HepG2 (cell line): Measurements from ENCODE around the gene LRBA. TPM values are rescaled to one million over a fixed set of nuclear protein-coding genes. Genes with fewer than 3 reads are reported as not detected.

Source experiments
- ATAC-seq: fragments of 200-7000 bp; cut with Tn5 transposase; 3 replicates; pipeline ENCODE4 v1.9.1; 2020; ENCODE audit warnings: mild to moderate bottlenecking, moderate library complexity
- BruUV-seq: library from RNA; stranded (reverse); fragments of 400-500 nt; replicated peaks from 2 replicates; lab custom pipeline; 2021; lab: Mats Ljungman, UMichigan
- CTCF ChIA-PET: fragments of 300-600 bp; formaldehyde crosslinking; extraction: SDS; loops from one replicate; lab custom pipeline; 2021; ENCODE audit warnings: low total read pairs, inconsistent platforms, low intra/inter-chr PET ratio; lab: Yijun Ruan, JAX
- POLR2A ChIA-PET: fragments of 350-600 bp; sonication (Branson Sonifier 250); formaldehyde crosslinking; loops from one replicate; lab custom pipeline; 2020; ENCODE audit warnings: antibody characterized with exemption, inconsistent platforms; lab: Yijun Ruan, JAX
- DNase-seq: peaks from one replicate; pipeline ENCODE4 v3.0.0-alpha.2; 2015; ENCODE audit warnings: low spot score
- FAIRE-seq: peaks from 3 replicates; lab custom pipeline; 2011; peaks lifted over from hg19 to GRCh38; lab: Jason Lieb, UNC
- H2AFZ ChIP-seq: one replicate; pipeline ENCODE4 v1.6.1; 2011; ENCODE audit warnings: low read length, inconsistent platforms
- H3K27ac ChIP-seq: fragments of 300-600 bp; 3 replicates; pipeline ENCODE4 v1.8.0; 2011; ENCODE audit warnings: mixed run types, mild to moderate bottlenecking, mixed read lengths, low read length, inconsistent platforms; ENCODE audit not compliant: insufficient read depth; ENCODE audit errors: extremely low read length
- H3K27me3 ChIP-seq, 2 experiments: fragments of 200-600 bp in 1 of 2; 2 replicates in 1 of 2; 3 replicates in 1 of 2; pipeline versions ENCODE4 v1.6.0 to v1.8.0; 2011; ENCODE audit warnings: low read length in 2 of 2, mild to moderate bottlenecking in 2 of 2, moderate library complexity in 2 of 2, inconsistent platforms in 1 of 2; ENCODE audit not compliant: insufficient read depth in 2 of 2, control insufficient read depth in 1 of 2
- H3K36me3 ChIP-seq, 2 experiments: fragments of 200-600 bp in 1 of 2; replicated peaks in 1 of 2; 2 replicates in 1 of 2; 3 replicates in 1 of 2; pipeline versions ENCODE4 v1.5.1 to v1.8.0; 2011; ENCODE audit warnings: low read length in 2 of 2, inconsistent platforms in 1 of 2; ENCODE audit not compliant: insufficient read depth in 2 of 2, control insufficient read depth in 1 of 2
- H3K4me1 ChIP-seq: 2 replicates; pipeline ENCODE4 v1.5.1; 2012; ENCODE audit warnings: low read length, inconsistent platforms; ENCODE audit not compliant: insufficient read depth
- H3K4me2 ChIP-seq: 2 replicates; pipeline ENCODE4 v1.6.0; 2011; ENCODE audit warnings: low read depth, low read length, inconsistent platforms
- H3K4me3 ChIP-seq, 3 experiments: fragments of 200-600 bp in 1 of 3; sonication (generic), shearing (Covaris generic) in 1 of 3; replicated peaks in 1 of 3; 2 replicates each; pipeline ENCODE4 v1.5.1; 2011 to 2016; ENCODE audit warnings: low read length in 3 of 3, inconsistent platforms in 2 of 3, low read depth in 2 of 3, mild to moderate bottlenecking in 2 of 3, control low read depth in 1 of 3, mixed read lengths in 1 of 3; ENCODE audit not compliant: insufficient read depth in 1 of 3
- H3K79me2 ChIP-seq: one replicate; pipeline ENCODE4 v1.6.1; 2011; ENCODE audit warnings: low read length, inconsistent platforms; ENCODE audit not compliant: insufficient read depth
- H3K9ac ChIP-seq: 2 replicates; pipeline ENCODE4 v1.6.0; 2011; ENCODE audit warnings: mild to moderate bottlenecking, low read depth, low read length, inconsistent platforms; ENCODE audit not compliant: insufficient read depth
- H3K9me3 ChIP-seq: 2 replicates; pipeline ENCODE4 v1.5.1; 2012; ENCODE audit warnings: mild to moderate bottlenecking, low read length
- H4K20me1 ChIP-seq: 2 replicates; pipeline ENCODE4 v1.6.0; 2011; ENCODE audit warnings: inconsistent platforms, mild to moderate bottlenecking, low read length, moderate library complexity; ENCODE audit not compliant: insufficient read depth
- ETV5 ChIP-seq: IDR thresholded peaks from 2 replicates; pipeline ENCODE4 v1.6.1; 2018; ENCODE audit warnings: missing biosample characterization, missing genetic modification reagents, inconsistent platforms, borderline replicate concordance
- KMT2A ChIP-seq: sonication (generic); formaldehyde crosslinking; IDR thresholded peaks from 2 replicates; pipeline ENCODE4 v1.4.0; 2020; ENCODE audit warnings: missing genetic modification reagents
- NBN ChIP-seq: fragments of 450-650 bp; conservative IDR thresholded peaks from 2 replicates; pipeline ENCODE4 v1.6.1; 2017
- NR2F2 ChIP-seq: IDR thresholded peaks from 2 replicates; pipeline ENCODE4 v1.6.1; 2012; ENCODE audit warnings: low read depth, inconsistent platforms, borderline replicate concordance
- PRDM4 ChIP-seq: sonication (generic); formaldehyde crosslinking; IDR thresholded peaks from 2 replicates; pipeline ENCODE4 v1.9.0; 2021; ENCODE audit warnings: missing genetic modification reagents, borderline replicate concordance
- TGIF2 ChIP-seq: IDR thresholded peaks from 2 replicates; pipeline ENCODE4 v1.6.1; 2016; ENCODE audit warnings: control low read depth, missing compliant biosample characterization
- whole genome bisulfite sequencing: methylation state at CpG from one replicate; pipeline ENCODE4 v1.1.6; 2017; ENCODE audit warnings: low lambda C conversion rate; 5-methylcytosine and 5-hydroxymethylcytosine counted together
- in situ Hi-C: cut with HindIII; loops from 2 replicates; pipeline ENCODE4 v1.10.0; 2017; ENCODE audit warnings: low pct_unique_long_range_greater_than_20kb; ENCODE audit not compliant: extremely low pct_ligation_motif_present
- intact Hi-C: fragments of 100-400 bp; cut with micrococcal nuclease; formaldehyde crosslinking; loops from one replicate; pipeline ENCODE4 v1.10.0; 2022; ENCODE audit not compliant: unreplicated experiment
- polyA plus RNA-seq, 8 experiments: library from polyadenylated mRNA; depleted of rRNA in 3 of 8; stranded (reverse) in 7 of 8; unstranded in 1 of 8; fragments of >200 nt; fragmentation: Illumina TruSeq in 4 of 8; extraction: Trizol in 4 of 8; gene quantifications; 2 replicates each; pipeline versions ENCODE4 v1.2.1 to v1.2.3, GENCODE V29; 2011 to 2016; ENCODE audit warnings: low read depth in 4 of 8, missing spikeins in 1 of 8, mixed read lengths in 1 of 8; ENCODE audit not compliant: insufficient read depth in 1 of 8
- total RNA-seq, 5 experiments: library from RNA; depleted of rRNA; stranded (reverse); fragments of >200 nt; fragmentation: Illumina TruSeq; extraction: Trizol; gene quantifications; 2 replicates each; pipeline ENCODE4 v1.2.3, GENCODE V29; 2016; ENCODE audit warnings: low read depth in 1 of 5
- TF ChIP-seq, protein P1 (sequence below): sonication (generic); formaldehyde crosslinking; IDR thresholded peaks from 2 replicates; pipeline ENCODE4 v1.5.1; 2020; ENCODE audit warnings: mild to moderate bottlenecking, missing genetic modification reagents
- TF ChIP-seq, protein P2 (sequence below): sonication (generic); formaldehyde crosslinking; IDR thresholded peaks from 2 replicates; pipeline ENCODE4 v1.4.0; 2020; ENCODE audit warnings: missing genetic modification reagents

The LRBA gene
- total and polyA plus RNA-seq, 2 of the 13 experiments (the other 11 are each of a cell fraction or from before 2014, with no cell fraction given) = 21.0 to 37.2 TPM

DNA sequence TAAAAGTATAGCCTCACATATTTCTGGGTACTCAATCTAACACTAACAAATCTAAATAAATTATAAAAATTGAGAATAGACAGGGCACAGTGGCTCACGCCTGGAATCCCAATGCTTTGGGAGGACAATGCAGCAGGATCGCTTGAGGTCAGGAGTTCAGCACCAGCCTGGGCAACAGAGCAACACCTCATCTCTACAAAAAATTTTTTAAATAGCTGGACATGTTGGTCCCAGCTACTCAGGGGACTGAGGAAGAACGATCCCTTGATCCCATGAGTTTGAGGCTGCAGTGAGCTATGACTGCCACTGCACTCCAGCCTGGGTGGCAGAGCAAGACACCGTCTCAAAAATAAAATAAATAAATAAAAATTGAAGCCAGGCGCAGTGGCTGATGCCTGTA, 192.7 kb downstream of the LRBA start:
- Histone ChIP-seq H3K4me2 (no peak overlapping the region), H3K27ac (no peak overlapping the region), H2AFZ (no peak overlapping the region), H3K9me3 (no peaks in the 10 kb centered on the region), H3K9ac (no peak overlapping the region), H3K79me2 (no peaks in the 10 kb centered on the region), H3K27me3 (no peaks in the 10 kb centered on the region), H3K4me3 (no peak overlapping the region), H3K36me3 (0 out of 5 replicates have a peak, but pooled peaks cover 0 to 15% of the 10 kb centered on the region in 2 experiments), H4K20me1 (no peaks in the 10 kb centered on the region), H3K4me1 (peaks cover 10% of the 10 kb centered on the region)
- WGBS = 98% methylated on average over 5 of the region's 5 CpGs
- in situ Hi-C loops (no loop called here), intact Hi-C loops (no loop called here)
- DNase-seq (no peak), ATAC-seq (no peak), FAIRE-seq (no peak)
- no TSS peak for BruUV-seq
- TF ChIP-seq NR2F2 (no peak), KMT2A (CRISPR knock-in tag) (no peak), PRDM4 (CRISPR knock-in tag) (no peak), ETV5 (CRISPR knock-in tag) (no peak), TGIF2 (no peak), NBN (no peak)
- TF ChIP-seq, protein P1, sequence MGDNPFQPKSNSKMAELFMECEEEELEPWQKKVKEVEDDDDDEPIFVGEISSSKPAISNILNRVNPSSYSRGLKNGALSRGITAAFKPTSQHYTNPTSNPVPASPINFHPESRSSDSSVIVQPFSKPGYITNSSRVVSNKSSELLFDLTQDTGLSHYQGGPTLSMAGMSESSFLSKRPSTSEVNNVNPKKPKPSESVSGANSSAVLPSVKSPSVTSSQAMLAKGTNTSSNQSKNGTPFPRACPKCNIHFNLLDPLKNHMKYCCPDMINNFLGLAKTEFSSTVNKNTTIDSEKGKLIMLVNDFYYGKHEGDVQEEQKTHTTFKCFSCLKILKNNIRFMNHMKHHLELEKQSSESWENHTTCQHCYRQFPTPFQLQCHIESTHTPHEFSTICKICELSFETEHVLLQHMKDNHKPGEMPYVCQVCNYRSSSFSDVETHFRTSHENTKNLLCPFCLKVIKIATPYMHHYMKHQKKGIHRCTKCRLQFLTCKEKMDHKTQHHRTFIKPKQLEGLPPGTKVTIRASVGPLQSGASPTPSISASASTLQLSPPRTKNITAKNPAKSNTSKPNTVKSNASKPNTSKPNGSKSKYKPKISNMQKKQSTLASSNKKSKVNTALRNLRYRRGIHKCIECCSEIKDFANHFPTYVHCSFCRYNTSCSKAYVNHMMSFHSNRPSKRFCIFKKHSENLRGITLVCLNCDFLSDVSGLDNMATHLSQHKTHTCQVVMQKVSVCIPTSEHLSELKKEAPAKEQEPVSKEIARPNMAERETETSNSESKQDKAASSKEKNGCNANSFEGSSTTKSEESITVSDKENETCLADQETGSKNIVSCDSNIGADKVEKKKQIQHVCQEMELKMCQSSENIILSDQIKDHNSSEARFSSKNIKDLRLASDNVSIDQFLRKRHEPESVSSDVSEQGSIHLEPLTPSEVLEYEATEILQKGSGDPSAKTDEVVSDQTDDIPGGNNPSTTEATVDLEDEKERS (CRISPR knock-in tag) = no peak
- TF ChIP-seq, protein P2, sequence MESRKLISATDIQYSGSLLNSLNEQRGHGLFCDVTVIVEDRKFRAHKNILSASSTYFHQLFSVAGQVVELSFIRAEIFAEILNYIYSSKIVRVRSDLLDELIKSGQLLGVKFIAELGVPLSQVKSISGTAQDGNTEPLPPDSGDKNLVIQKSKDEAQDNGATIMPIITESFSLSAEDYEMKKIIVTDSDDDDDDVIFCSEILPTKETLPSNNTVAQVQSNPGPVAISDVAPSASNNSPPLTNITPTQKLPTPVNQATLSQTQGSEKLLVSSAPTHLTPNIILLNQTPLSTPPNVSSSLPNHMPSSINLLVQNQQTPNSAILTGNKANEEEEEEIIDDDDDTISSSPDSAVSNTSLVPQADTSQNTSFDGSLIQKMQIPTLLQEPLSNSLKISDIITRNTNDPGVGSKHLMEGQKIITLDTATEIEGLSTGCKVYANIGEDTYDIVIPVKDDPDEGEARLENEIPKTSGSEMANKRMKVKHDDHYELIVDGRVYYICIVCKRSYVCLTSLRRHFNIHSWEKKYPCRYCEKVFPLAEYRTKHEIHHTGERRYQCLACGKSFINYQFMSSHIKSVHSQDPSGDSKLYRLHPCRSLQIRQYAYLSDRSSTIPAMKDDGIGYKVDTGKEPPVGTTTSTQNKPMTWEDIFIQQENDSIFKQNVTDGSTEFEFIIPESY (CRISPR knock-in tag) = no peak
- CTCF ChIA-PET = no interaction called here
- POLR2A ChIA-PET = no interaction called here
